ENCODE data around the gene CLIC1.
"Not testable (repeated sequence)": the region's sequence is repeated elsewhere in the genome, so short reads cannot be mapped to it uniquely, and the experiment has no call there.

The CLIC1 gene

DNA sequence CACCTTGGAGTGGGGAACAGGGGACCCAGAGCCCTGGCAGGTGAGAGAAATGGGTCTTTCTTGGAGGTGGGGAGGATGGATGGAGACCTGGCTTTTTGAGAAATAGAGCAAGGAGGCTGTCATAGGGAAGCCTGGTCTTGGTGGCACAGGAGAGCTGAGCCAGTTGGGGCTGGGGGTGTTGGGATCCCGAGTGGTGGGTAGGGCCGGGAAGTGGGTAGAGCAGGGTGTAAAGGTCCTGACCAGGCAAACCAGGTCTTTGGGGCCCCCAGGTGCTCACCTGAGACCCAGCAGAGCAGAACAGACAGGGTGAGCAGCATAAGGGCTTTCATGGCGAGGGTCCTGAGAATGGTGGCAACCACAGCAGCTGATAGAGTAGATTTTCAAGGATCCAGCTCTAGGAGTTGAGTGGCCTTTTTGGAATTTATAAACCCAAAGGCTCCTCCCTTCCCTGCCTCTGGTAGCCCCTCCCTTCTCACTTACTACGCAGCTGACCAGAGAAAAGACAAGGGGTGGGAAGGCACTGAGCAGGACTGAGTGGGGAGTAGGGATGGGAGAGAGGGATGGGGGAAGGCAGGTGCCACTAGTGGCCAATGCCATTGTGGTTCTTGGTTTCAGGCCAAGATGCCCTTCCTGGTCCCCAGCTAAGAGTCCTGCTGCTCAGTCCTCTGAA lies 14.8 kb downstream of the CLIC1 start, which contains the start of gene LY6G6C:
TSS of gene LY6G6C (minus strand) at position 396 of the 670 bp plus-strand sequence. CDS start at position 329, 67 bp downstream.
- DNase-seq, result no peak

DNA sequence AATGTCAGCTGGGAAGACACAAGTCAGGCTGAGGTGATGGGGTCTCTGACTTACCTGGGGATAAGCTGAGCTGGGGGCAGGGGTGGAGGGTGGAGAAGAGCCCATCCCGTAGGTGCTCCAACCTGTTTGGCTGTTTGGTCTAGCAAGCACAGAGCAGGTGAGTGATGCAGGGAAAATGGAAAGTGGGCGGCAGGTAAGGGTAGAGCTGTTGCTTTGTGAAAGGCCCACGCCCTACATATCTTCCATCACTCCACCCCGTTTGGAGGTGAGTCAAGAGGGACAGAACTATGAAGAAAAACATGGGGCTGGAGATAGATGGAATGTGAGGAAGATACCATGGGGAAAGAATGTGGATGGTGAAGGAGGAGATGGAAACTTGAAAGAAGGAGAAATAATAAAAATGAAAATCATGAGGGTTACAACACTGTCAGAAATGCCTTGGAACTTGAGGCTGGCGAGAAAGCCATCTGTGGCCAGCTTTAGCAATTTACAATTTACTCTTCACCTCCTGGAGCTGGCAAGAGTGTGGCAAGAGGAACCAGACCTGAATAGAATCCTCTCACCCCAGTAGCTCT lies 16.0 kb downstream of the CLIC1 start:
- no peak for DNase-seq

DNA sequence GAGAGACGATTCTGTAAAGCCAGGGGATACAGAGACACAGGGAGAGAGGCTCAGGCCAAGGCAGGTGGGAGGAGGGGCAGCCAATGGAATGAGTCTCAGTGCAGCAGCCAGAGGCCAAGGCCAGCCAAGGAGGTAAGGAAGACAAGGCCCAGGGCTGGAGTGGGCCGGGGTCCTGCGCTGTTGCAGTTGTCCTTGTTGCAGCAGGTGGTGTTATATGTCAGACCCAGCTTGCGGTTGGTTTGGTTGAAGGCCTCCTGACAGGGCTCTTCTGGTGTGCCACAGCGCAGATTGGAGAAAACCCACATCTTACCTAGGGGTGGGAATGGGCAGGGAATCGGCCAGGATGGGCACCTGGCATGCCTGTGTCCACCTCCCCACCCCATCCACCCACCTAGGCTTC lies 17.3 kb downstream of the CLIC1 start:
- DNase-seq, result no peak

DNA sequence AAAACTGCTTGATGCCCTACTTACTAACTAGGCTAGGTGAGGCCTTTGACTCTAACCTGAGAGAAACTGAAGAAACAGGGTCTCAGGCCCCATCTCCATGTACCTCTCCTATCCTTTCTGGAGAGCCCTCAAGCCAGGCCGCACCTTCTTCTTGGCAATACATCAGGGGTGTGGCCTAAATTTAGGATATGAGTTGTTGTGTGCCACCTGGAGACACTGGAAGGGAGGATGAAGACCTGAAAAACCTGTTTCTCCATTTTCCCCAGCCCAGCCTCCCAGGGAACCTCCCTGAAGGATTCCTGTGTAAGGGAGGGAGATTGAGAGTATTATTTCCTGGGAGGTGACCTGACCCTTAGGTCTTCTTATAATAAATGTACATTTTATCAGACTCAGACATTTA lies 18.1 kb downstream of the CLIC1 start:
- DNase-seq, result no peak

DNA sequence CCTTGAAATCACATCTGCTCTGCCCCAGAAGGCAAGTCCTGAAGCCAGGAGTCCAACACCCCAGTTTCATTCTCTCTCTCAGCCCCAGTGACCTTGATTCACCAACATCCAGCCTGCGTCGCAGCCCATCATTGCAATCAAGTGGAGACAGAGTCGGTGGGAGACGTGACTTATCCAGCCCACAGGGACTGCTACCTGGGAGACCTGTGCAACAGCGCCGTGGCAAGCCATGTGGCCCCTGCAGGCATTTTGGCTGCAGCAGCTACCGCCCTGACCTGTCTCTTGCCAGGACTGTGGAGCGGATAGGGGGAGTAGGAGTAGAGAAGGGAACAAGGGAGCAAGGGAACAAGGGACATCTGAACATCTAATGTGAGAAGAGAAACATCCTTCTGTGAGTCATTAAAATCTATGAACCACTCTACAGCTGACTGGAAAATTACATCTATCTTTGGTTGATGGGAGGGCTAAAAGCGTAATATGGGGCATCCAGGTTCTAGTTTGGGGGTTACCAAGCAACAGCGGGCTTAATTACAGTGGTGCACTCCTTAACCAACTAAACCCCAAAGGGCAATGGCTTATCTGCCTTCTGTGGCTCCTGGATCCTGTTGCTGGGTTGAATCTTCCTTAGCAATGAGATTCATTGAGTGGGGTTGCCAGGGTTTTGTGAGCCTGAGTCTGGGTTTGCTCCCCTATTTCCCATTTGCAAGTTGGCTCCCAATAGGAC lies 18.7 kb downstream of the CLIC1 start:
- DNase-seq, result no peak

DNA sequence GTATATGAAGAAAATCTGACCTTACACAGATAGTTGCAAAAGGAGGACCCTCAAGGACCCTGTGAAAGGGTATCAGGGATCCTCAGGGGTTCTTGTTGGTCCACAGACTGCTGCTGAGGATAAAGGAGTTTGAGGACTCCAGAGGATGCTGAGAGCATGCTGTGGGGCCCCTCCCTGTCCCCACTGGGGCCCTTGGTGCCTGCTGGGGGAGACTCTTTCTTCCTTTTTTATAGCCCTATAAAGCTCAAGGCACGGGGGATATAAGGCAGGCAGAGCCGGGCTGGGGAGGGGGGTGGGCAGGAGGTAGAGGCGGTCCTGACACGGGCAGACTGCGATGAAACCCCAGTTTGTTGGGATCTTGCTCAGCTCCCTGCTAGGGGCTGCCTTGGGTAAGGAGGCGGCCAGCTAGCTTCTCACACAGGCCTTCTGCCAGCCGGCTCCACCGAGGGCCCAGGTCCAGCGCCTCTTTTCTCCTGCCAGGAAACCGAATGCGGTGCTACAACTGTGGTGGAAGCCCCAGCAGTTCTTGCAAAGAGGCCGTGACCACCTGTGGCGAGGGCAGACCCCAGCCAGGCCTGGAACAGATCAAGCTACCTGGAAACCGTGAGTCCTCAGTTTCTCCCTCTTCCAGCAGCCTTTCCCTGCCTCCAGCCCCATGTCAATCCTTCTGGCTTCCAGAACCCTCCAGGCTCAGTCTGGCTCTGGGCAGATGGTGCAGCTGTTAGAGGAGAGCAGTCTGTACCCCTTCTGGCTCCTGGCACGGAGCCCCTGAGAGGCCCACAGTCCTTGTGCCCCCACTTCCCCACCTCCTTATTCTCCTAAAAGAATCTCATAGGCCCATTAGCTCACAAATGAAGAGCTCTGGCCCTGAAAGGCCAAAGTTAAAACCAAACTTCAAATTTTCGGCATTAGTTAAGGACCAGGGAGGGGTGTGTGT lies 21.0 kb downstream of the CLIC1 start, which contains the start of gene LY6G6D:
TSS of gene LY6G6D (plus strand) at position 327 of the 937 bp plus-strand sequence. CDS start at position 335, 8 bp downstream.
- no peak for DNase-seq

DNA sequence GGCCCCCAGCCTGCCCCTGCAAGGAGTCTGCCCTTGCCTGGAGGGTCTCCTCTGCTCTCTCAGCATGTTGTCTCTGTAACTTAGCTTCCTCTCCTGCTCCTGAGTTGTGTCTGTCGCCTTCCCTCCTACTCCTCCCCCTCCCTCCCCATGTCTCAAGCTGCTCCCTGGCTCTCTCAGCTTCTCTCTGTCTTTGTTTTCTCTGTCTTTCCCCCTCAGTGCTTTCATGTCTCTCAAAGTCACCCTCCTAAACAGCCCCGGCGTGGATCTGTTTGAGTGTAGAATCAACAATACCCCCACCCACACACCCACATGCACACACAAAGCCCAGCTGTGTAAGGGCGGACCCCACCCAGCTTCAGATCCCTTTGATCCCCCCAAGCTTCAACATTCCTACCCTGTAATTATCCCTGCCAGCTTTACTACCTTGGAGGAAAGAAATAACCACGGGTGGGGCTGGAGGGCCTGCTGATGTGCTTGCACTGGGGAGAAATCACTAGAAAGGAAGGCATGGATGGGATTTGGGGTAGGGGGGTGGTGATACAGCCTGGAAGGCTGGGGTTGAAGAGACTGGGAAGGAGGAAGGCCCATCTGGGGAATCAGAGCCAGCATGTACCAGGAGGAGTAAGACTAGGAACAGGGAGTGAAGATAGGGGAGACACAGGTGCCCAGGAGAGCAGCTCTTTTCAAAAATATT lies 22.2 kb downstream of the CLIC1 start:
- DNase-seq, result peak; percentile 82

DNA sequence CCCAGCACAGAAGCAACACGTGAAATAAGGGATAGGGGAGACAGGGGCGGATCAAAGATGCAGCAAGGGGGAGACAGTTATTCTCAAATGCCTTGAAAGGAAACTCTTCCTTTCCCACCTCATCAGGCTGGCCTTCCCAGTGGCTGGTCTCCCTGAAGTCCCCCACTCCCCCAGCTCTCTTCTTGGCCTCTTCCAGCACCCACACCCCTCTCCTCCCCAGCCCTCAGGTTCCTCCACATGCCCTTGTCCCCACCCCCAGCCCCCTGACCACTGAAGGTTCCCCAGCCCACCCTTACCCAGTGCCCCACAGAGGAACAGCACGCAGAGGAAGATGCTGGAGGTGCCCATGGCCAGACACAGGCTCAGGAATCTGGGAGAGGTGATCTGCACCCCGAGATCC lies 22.9 kb downstream of the CLIC1 start:
- DNase-seq, result no peak

DNA sequence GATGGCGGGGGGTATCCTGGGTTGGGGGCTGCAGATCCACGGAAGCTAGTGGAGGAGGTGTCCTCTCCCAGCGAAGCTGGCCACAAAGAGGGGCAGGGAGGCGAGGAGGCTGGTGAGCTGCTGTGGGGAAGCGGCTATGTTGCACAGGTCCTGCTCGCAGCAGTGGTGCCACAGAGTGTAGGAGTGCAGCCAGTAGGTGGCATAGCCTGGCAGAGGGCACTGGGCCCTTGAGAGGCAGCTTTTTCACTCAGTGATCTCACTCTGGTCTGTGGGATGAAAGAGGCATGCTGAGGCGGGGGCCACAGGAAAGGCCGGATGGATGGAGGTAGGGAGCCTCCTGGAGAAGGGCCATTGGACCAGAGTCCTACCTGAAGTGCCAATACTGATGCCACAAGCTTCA lies 24.0 kb downstream of the CLIC1 start:
- DNase-seq, result no peak

DNA sequence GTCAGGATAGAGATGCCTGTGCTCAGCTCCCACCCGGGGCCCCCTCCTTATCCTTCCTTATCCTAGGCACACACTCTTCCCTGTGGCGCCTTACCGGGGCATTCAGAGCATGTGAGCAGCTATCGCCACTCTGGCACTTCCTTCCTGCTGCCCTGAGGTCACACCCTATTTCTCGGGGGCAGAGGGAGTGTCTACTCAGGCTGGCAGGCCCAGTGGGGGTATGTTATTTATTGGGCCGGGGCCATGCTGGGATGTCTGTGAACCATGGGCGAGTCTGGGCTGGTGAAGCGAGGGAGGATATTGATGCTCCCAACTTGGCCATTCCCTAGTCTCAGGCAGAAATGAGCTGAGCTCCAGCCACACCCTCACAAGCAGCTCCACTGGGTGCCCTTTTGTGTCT lies 25.1 kb downstream of the CLIC1 start:
- no peak for DNase-seq

DNA sequence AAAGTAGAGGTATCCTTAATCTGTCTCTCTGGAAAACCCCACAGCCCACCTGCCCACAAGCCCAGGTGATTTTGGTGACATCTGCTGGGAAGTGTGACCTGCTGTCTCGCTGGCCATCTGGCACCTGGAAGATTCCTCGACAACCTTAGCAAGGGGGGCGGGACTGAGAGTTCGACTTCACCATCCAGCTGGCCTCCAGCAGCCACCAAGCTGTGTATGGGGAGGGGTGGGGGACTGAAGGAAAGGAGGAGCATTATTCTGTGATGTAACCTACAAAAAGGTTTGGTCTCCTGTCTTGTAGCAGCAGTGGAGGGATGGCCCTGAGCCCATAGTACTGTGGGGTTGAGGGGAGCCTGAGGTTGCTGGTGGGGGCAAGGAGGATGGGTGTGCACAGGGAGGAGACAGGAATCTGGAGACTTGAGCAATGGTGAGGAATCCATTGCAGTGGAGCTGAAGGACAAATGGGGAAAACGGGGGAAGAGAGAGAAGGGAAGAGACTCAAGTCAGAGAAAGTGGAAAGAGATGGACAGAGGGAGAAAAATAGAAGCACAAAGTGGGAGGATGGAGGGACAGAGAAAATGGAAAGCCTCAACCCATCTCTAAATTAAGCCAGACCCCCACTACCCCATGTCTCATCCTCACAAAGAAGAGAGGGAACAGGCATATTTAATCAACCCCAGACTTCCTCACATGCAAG lies 25.7 kb downstream of the CLIC1 start:
- DNase-seq, result no peak

DNA sequence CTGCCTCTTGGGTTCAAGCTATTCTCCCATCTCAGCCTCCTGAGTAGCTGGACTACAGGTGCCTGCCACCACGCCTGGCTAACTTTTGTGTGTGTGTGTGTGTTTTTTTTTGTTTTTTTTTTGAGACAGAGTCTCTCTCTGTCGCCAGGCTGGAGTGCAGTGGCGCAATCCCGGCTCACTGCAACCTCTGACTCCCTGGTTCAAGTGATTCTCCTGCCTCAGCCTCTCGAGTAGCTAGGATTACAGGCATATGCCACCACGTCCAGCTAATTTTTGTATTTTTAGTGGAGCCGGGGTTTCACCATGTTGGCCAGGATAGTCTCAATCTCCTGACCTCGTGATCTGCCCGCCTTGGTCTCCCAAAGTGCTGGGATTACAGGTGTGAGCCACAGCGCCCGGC lies 27.2 kb downstream of the CLIC1 start:
- DNase-seq, result not testable (repeated sequence)

DNA sequence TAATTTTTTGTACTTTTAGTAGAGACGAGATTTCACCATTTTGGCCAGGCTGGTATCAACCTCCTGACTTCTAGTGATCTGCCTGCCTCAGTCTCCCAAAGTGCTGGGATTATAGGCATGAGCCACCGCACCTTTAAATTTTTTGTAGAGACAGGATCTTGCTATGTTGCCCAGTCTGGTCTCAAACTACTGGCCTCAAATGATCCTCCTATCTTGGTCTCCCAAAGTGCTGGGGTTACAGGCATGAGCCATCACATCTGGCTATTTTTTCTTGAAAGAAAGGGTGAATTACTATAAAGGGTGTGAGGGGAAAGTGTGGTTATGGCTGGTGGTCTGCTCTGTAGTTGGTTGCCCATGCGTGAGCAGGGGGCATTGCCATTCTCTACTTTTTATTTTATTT lies 28.1 kb downstream of the CLIC1 start:
- DNase-seq, result no peak

DNA sequence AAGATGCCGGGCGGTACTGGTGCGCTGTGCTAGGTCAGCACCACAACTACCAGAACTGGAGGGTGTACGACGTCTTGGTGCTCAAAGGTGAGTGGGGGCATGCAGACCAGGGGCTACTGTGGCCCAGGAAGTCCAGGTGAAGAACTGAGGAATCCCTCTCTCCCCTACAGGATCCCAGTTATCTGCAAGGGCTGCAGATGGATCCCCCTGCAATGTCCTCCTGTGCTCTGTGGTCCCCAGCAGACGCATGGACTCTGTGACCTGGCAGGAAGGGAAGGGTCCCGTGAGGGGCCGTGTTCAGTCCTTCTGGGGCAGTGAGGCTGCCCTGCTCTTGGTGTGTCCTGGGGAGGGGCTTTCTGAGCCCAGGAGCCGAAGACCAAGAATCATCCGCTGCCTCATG lies 28.6 kb downstream of the CLIC1 start:
- no peak for DNase-seq

DNA sequence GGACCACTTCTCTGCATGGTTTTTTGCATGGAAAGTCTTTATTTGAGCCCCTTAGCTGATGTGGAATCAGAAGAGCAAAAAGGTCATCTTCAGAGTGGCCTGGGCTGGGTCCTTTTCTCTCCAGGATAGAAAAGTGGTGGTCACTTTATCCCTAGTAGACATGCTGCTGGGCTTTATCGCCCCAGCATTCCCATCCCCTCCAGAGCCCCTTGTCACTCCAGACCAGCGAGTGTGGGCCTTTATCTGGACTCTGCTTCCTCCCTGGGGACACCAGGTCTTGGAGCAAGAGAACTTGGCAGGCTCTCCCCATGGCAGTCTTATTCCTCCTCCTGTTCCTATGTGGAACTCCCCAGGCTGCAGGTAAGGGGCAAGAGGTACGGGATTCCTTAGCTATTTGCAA lies 29.7 kb downstream of the CLIC1 start, which contains the start of gene LY6G6F:
TSS of gene LY6G6F (plus strand) at position 268 of the 400 bp plus-strand sequence. CDS start at position 309, 41 bp downstream.
- no peak for DNase-seq

DNA sequence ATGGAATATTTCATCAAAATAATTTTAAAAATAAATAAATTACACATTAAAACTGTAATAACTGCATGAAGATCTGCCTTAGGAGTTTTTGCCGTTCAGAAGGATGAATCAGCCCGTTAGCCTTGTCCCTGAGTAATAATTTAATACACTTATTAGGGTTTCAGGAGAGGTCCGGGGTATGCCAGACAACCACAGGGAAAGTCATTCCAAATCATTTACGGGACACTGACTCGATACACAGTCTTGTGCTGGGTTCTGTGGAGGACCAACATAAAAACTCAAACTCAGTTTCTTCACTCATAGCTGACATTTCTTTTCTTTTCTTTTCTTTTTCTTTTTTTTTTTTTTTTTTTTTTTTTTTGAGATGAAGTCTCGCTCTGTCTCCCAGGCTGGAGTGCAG lies 30.4 kb downstream of the CLIC1 start:
- DNase-seq, result peak; percentile 71

DNA sequence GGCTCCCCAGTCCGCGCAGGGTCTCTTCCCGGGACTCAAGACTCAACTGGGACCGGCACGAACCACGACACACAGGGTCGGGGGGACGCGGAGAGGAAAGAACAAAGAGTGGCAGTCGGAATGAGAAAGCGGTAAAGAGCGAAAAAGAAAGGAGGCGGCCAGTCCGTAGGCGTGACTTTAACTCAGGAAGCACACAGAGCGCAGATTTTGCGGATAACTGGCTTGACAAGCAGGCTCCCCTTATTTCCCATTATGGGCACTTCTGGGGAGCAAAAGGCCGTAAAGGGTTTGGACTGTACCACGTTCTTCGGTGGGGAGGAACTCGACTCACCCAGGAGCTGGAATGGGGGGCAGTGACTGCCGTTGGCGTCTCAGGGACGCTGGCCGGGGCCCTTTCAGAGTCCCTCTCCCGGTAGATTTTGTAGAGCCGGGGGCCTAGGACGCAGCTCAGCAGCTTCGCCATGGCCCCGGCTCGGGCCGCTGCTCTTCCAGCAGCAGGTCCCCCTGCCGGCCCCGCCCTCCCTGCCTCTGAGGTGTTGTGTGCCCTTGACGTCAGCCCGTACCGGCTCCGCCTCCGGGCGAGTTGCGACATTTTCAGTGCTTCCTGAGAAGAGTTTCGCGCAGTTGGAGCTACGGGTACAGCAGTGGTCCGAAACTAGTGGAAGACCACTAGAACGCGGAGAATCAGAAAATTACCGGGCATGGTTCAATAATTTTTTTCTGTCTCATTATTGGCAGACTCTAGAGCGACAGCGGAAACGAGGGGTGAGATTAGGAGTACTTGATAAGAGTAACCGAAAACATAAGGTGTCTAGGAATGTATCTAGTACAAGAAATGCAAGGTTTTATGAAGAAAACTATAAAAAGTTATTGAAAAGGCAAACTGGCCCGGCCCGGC lies 33.3 kb downstream of the CLIC1 start, which contains the start of gene ABHD16A:
TSS of gene ABHD16A (minus strand) at position 506 of the 898 bp plus-strand sequence. CDS start at position 463, 43 bp downstream.
- peak; percentile 99 for DNase-seq

DNA sequence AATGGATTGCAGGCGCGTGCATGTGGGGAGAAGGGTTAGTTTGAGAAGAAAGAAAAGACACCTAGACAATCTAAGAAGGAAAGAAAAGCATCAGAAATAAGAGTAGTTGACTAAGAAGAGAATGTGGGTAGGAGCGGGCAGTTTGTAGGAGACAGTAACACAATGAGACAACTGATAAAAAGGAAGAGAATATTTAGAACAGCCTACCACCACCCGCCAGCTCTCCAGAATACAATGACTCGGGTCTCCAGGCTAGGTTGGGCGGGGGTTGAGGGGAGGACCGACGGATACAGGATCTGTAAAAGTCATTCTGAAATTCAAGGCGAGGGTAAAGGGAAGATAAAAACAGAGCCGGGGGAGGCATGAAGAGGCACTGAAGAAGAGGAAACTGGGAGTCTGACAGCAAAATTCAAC lies 33.9 kb downstream of the CLIC1 start:
- no peak for DNase-seq

DNA sequence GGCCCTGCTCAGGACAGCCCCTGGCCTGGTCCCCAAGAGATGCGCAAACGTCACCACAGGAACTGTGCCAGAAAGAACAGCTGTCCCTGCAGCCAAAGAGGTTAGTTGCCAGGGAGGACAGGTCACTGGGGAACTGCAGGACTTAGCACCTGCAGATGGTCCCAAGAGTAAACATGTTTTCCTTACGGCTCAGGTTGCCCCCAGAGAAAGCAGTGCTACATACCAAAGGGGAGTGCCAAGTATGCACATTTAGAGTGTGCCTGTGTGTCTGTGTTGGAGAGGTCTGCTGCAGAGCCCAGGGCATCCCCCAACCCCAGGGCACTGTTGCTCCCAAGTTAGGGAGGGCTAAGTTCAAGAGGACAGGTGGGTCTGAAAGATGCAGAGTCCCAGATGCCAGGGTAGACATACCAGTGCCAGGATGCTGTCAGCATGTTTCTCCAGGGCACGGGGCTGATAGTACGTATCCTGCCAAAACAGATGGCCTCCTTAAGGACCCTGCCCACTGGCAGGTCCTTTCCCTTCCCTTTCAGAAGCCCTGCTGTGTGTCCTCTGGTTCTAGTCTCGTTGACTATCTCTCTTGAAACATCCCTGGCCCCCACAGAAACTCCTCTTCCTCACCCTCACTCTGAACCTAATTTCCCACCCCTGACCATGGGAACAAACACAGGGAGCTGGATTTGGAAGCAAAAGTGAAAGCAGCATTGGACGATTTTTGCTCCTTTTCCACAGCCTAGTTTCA lies 34.5 kb downstream of the CLIC1 start:
- DNase-seq, result no peak

Measured in eye (tissue), 1 donor.